ENCODE results near the gene SH2D4B. TPM values are rescaled to one million over a fixed set of nuclear protein-coding genes. Genes with fewer than 3 reads are reported as not detected.

The SH2D4B gene
- total RNA-seq, 4 donors from 2014 or later: 0.18 to 0.23 TPM; not detected in 2

DNA sequence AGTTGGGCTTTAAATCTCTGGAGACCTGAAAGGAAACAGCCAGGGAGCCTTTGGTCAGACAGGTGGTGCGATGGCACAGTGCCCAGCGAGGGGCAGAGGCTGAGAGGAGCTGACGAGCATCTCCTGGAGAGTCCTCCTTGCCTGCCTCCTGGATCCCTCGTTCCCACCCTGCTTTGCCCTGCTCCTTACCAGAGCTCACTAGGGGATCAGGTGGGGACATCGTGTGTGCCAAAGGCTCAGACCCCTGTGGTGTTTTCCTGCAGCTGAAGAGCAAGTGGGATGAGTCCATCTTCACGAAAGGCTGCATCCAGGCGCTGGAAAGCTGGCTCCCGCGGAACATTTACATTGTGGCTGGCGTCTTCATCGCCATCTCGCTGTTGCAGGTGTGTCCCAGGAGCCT, 21.8 kb upstream of the SH2D4B start:
- TF ChIP-seq EP300 (IDR thresholded peaks at IDR 0.05) (no peak), POLR2A (IDR thresholded peaks at IDR 0.05) (no peak), POLR2AphosphoS5 (IDR thresholded peaks at IDR 0.05) (no peak), CTCF (IDR thresholded peaks at IDR 0.05) (no peak)
- no peak overlapping the region for H3K4me3 ChIP-seq
- peaks cover 34% of the 10 kb centered on the region for H3K4me1 ChIP-seq
- H3K27ac ChIP-seq: peak overlapping the region; percentile 24
- H3K9me3 ChIP-seq: no peaks in the 10 kb centered on the region
- DNase-seq (ENCODE audit: low spot score in 2 of 2): no peak
- peaks cover 99% of the 10 kb centered on the region for H3K36me3 ChIP-seq
- H3K27me3 ChIP-seq: no peaks in the 10 kb centered on the region
- 87% methylated on average over 11 of the region's 12 CpGs for WGBS

DNA sequence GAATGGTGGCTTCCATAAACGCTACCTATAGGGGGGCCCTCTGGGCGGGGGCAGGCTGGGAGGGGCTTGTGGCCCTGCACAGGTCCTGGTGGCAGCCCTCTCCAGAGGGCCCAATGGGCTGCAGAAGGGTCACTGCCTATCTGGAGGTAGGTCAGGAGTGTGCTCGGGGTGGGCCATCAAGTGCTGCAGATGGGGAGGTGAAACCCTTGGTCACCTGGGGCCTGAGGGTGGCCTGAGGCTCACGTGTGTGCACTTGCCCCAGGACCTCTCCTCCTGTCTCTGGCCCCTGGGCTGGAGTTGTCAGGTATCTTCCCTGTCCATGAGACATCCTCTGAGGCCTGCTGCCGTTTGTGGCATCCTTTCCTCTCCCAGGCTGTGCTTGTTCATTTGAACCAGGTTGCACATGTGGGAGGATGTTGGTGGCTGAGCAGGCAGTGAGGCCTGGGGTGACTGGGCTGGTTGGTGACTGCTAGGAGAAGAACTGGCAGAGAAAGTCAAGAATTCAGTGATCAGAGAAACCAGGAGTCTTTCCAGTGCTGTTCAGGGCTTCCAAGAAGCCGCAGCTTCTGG, 21.1 kb upstream of the SH2D4B start:
- peaks cover 34% of the 10 kb centered on the region for H3K4me1 ChIP-seq
- H3K27me3 ChIP-seq: no peaks in the 10 kb centered on the region
- peak overlapping the region; percentile 71 for H3K27ac ChIP-seq
- H3K9me3 ChIP-seq: no peaks in the 10 kb centered on the region
- peaks cover 99% of the 10 kb centered on the region for H3K36me3 ChIP-seq
- no peak overlapping the region for H3K4me3 ChIP-seq
- no peak for DNase-seq (ENCODE audit: low spot score in 2 of 2)
- 67% methylated on average over 5 of the region's 6 CpGs for WGBS
- TF ChIP-seq CTCF (IDR thresholded peaks at IDR 0.05) (no peak), POLR2AphosphoS5 (IDR thresholded peaks at IDR 0.05) (no peak), EP300 (IDR thresholded peaks at IDR 0.05) (no peak), POLR2A (IDR thresholded peaks at IDR 0.05) (no peak)

- Histone ChIP-seq H3K36me3 (peaks cover 89% of the 10 kb centered on the region), H3K27me3 (no peaks in the 10 kb centered on the region), H3K4me3 (no peak overlapping the region), H3K9me3 (no peaks in the 10 kb centered on the region), H3K4me1 (peaks cover 34% of the 10 kb centered on the region), H3K27ac (peak overlapping the region; percentile 71)
- DNase-seq (ENCODE audit: low spot score in 2 of 2): peak in 1 of 2 donors; percentile 56
- 78% methylated on average over 11 of the region's 21 CpGs for WGBS
- TF ChIP-seq POLR2A (IDR thresholded peaks at IDR 0.05) (no peak), POLR2AphosphoS5 (IDR thresholded peaks at IDR 0.05) (no peak), EP300 (IDR thresholded peaks at IDR 0.05) (no peak), CTCF (IDR thresholded peaks at IDR 0.05) (no peak)
These were observed 20.1 kb upstream of the SH2D4B start for GRCh38 chr10:80517416-80518142.

GRCh38 chr10:80518143-80518806, 19.4 kb upstream of the SH2D4B start:
- Histone ChIP-seq H3K27ac (peak overlapping the region; percentile 71), H3K36me3 (peaks cover 82% of the 10 kb centered on the region), H3K9me3 (no peaks in the 10 kb centered on the region), H3K4me3 (no peak overlapping the region), H3K4me1 (peaks cover 34% of the 10 kb centered on the region), H3K27me3 (no peaks in the 10 kb centered on the region)
- peak in 1 of 2 donors; percentile 60 for DNase-seq (ENCODE audit: low spot score in 2 of 2)
- TF ChIP-seq EP300 (IDR thresholded peaks at IDR 0.05): no peak
- no peak for TF ChIP-seq POLR2AphosphoS5 (IDR thresholded peaks at IDR 0.05)
- no peak for TF ChIP-seq POLR2A (IDR thresholded peaks at IDR 0.05)
- no peak for TF ChIP-seq CTCF (IDR thresholded peaks at IDR 0.05)
- WGBS: 78% methylated on average over 7 of the region's 17 CpGs

DNA sequence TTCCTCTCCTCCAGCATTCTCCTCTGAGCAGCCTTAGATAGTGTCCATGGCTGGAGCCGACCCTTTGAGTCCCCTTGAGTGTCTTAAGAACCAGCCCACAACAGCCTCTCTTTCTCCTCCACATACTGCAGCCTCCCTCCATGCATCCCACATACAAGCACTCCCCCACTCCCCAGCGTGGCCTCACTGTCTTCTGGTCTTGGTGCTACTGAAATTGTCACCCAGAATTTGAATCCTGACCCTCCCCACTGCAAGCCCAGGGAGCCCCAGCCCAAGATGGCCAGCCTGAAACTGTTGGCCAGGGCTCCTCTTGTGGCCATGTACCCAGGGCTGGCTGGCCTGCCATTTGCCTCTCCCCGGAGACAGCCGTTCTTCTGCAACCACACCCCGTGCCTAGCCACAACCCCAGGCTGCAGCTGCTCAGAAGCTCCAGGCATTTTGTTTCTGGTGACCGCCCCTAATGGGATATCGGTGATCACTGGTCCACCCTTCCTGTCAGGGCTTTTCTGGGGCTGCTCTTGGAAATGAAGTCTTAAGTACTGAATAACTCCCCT, 18.8 kb upstream of the SH2D4B start:
- WGBS: 74% methylated on average over 7 of the region's 7 CpGs
- no peak overlapping the region for H3K4me3 ChIP-seq
- no peaks in the 10 kb centered on the region for H3K9me3 ChIP-seq
- DNase-seq (ENCODE audit: low spot score in 2 of 2): peak in 1 of 2 donors; percentile 61
- H3K4me1 ChIP-seq: peaks cover 38% of the 10 kb centered on the region
- no peak for TF ChIP-seq EP300 (IDR thresholded peaks at IDR 0.05)
- H3K27me3 ChIP-seq: no peaks in the 10 kb centered on the region
- no peak overlapping the region for H3K27ac ChIP-seq
- peaks cover 76% of the 10 kb centered on the region for H3K36me3 ChIP-seq
